Jurkat, Clone E6-1 (cell line): Measurements from ENCODE around the gene DST.
"Not testable (repeated sequence)": the region's sequence is repeated elsewhere in the genome, so short reads cannot be mapped to it uniquely, and the experiment has no call there.

Source experiments
- DNase-seq: peaks from one replicate; pipeline ENCODE4 v3.0.0-alpha.2; 2011; ENCODE audit warnings: low read depth, low spot score
- H3K4me3 ChIP-seq: 2 replicates; pipeline ENCODE4 v1.5.1; 2011; ENCODE audit warnings: mild to moderate bottlenecking, low read length, control low read depth, moderate library complexity

Gene DST

DNA sequence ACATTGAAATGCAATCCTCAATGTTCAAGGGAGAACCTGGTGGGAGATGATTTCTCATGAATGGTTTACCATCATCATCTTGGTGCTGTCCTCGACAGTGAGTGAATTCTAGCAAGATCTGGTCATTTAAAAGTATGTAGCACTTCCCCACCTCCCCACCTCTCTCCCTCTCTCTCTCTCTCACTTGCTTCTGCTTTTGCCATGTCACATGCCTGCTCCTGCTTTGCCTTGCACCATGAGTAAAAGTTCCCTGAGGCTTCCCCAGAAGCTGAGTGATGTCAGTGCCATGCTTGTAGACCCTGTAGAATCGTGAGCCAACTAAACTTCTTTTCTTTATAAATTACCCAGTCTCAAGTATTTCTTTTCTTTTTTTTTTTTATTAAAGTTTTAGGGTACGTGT lies 60.5 kb downstream of the DST start:
- no peak overlapping the region for H3K4me3 ChIP-seq
- no peak for DNase-seq

DNA sequence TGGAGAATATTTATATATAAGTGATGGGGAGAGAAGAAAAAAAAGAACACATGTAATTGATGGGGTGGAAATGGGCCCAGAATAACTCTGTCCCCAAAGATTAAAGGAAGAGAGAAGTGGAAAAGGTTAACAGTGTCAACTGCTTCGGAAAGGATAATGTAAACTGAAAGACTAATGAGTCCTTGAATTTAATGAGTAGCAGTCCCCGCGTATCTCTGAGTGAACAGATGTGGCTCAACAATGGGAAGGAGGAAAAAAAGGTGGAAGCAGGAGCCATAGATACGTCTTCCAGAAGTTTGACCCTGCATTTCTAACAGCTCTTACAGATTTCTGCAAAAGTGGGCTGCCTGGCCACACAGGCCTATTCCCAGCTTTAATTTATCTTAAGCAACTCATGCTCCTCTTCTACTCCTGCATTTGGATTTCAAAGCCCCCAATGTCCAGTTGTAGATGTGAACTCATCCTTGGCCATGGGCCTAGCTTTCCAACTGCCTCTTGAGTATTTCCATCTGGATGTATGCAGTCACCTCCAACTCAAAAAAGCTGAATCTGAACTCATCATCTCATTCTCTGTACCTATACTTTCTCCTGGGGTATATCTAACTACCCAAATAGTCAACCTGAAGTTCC lies 61.3 kb downstream of the DST start:
- no peak for DNase-seq
- H3K4me3 ChIP-seq: no peak overlapping the region

DNA sequence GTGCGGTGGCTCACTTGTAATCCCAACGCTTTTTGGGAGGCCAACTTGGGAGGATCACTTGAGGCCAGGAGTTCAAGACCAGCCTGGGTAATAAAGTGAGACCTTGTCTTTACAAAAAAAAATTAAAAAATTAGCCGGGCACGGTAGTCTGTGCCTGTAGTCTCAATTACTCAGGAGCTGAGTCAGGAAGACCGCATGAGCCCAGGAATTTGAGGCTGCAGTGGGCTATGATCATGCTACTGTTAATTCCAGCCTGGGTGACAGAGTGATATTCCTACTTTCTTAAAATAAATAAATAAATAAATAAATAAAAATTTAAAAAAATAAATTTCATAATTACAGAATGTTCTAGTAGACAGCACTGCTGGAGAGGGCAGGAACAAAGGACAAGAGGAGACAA lies 62.4 kb downstream of the DST start:
- no peak overlapping the region for H3K4me3 ChIP-seq
- DNase-seq: no peak

DNA sequence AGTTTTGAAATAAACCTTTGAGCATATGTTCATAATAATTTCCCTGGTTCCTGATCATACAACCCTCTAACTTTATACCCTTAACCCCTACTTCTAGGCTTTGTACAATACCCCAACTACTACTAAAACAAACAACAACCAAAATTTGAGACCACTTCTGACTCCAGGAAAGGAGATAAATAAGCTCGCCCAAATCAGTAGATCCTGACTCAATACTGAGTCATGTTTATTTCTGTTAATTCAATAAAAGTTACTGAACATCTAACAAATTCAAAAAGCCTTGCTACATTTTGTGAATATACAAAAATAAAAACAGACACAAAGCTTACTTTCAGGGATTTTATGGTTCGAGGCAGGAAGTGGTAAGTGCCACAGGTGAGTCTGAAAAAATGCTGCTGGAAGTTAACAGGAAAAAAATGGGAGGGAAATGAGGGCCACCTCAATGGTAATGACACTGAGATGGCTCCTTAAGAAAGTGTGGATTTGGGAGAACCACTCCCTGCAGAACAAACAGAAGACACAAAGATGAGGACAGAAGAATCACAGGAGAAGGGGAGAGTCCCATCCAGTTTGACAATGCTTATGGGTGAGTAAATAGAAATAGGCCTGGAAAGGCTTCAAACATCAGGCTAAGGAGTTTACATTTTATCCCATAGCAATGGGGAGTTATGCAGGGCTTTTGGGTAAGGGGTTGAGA lies 63.4 kb downstream of the DST start:
- no peak for DNase-seq
- H3K4me3 ChIP-seq: no peak overlapping the region

DNA sequence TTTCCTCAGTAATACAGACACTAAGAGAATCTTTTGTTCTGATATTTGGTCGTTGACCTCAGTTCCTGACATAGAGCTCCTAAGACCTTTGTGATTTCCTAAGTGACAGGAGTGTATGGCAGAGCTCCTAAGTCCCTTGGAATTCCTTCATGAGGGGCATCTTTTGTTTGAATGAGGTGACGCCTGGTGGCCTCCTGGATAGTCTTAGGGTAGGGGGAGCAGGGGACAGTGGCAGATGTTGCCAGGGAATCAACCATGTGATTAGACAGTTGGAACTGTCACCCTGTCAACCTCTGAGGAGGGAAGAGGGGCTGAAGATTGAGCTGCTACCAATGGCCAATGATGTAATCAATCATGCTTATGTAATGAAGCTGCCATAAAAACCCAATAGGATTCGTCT lies 67.0 kb downstream of the DST start:
- no peak for DNase-seq

DNA sequence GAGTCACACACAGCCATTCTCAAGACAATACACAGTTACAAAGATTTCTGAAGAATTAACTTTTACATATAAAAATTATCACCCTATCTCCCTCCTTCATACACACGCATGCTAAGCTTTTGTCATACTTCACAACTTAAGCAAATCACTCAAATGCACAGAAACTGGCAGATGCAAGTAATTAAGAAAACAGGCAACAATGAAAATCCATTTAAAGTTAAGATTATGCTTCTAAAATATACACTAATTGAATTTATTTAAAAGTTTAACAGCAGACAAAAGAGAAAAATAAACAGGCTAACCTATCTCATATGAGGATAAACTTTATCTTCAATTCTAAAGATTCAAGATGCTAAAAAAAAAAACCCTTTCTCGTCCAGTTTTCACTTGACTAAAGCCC lies 68.4 kb downstream of the DST start:
- no peak overlapping the region for H3K4me3 ChIP-seq
- no peak for DNase-seq

More for the DNA sequence above, 67.0 kb downstream of the DST start:
- no peak overlapping the region for H3K4me3 ChIP-seq

DNA sequence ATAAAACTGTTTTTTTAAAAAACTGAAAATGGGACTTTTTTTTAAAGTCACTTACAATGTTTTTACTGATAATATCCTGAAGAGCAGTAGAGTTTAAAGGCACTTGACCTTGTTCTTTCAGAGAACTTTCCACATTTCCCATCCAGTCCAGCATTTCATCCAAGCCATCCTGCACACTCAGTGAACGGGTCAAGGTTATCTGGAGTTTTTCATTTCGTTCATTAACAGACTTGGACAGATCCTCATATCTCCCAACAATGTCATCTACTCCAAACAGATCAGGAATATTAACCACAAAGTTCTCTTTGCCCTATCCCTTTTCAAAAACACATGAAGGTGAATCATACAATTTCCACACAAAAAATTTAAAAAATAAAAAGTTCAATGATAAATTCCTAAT lies 69.1 kb downstream of the DST start:
- DNase-seq: no peak

DNA sequence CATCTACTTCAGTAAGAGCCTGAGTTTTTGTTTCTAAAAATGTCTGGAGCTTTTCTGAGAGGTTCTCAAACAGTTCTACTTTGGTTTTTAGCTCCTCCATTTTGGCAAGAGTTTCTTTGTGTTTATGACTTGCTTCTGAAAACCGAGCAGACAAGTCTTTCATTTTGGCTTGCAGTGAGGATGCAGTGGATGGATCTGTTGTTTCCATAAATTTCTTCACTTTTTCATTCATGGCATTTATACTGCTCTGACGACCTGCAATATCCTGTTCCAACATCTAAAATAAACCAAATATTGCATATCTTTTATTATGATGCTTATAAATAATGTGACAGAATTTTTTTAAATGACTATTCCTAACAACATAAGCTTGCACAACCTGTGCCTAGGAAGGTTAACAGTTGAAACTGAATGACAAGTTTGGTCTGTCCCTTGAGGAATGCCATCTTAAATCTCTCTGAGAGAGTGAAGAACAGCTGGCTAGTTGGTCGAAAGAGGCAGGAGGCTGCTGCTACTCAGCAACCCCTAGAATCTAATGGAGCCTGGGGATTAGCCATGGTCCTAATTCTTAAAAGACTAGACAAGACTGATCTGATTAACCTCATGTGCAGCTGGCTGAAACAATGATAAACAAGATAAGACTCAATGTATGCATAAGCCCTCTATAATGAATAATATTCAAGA lies 69.8 kb downstream of the DST start:
- DNase-seq: no peak

More for the DNA sequence above, 69.1 kb downstream of the DST start:
- H3K4me3 ChIP-seq: no peak overlapping the region

DNA sequence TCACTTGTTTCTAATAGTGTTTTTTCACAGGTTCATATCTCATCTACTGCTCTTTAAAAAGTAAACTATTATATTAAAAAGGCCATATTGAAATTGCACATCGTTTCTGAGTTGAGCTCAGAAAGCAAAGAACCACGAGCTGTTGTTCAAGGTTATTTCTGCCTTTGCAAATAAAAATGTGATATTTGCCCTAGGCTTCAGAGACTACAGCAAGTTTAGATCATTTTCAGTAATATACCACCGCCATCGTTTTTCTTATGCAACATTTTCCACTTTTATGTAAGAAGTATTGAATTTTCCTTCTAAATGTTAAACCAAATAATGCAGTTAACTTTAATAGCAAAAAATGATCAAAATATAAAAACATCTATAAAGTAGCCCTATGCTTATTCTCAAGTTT lies 71.1 kb downstream of the DST start:
- no peak overlapping the region for H3K4me3 ChIP-seq
- no peak for DNase-seq

More for the DNA sequence above, 69.8 kb downstream of the DST start:
- H3K4me3 ChIP-seq: no peak overlapping the region

DNA sequence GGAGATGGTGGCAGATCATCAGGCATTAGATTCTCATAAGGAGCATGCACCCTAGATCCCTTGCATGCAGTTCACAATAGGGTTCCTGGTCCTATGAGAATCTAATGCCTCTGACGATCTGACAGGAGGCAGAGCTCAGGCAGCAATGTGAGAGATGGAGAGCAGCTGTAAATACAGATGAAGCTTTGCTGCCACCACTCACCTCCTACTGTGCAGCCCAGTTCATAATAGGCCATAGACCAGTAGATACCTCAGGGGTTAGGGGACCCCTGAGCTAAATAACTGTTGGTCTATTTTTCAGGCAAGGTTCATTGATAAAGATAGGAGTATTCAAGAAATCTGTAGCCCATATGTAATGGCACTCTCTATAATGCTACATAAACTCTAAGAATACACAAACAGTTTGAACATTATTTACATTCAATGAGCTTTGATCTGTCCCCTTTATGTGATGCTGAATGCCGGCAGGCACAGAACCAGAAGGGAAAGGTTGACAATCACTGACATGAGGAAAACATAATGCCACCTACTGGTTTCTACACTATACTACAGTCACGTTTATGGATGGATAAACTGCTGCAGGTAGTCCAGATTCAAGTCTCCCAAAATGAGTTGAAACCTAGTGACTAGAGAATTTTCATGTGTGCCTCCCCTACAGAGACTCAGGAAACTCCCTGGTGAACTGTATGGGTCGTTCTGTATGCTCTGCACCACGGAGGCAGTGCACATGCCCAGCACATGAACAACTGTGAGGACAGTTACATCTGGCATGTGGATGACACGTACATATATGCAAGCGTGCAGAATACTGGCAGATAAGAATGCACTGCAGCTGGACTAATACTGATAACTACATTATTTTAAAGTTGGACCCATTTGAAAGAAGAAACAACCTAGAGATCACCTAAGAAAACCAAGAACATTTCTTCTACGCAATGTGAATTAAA lies 72.0 kb downstream of the DST start:
- H3K4me3 ChIP-seq: no peak overlapping the region
- peak; percentile 21 for DNase-seq

DNA sequence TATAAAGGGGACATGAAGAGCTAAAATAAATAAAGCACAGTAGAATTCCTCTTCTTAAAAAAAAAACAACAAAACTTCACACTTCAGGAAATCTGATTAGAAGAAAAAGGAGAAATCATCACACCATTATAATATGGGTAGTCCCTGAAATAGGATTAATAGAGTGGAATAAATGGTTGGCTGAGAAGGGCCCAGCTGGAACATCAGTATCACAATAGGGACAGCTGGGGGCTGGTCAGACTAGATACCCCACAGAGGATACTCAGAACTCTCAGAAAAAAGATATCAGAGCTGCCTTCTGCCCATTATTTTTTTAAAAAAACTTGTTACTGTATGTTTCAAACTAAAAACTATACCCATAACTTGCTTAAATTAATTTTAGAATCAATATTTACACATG lies 75.2 kb downstream of the DST start:
- no peak overlapping the region for H3K4me3 ChIP-seq
- DNase-seq: no peak

DNA sequence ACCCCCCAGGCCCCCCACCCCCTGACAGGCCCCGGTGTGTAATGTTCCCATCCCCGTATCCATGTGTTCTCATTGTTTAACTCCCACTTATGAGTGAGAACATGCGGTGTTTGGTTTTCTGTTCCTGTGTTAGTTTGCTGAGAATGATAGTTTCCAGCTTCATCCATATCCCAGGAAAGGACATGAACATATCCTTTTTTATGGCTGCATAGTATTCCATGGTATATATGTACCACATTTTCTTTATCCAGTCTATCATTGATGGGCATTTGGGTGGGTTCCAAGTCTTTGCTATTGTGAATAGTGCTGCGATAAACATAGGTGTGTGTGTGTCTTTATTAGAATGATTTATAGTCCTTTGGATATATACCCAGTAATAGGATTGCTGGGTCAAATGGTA lies 80.0 kb downstream of the DST start:
- not testable (repeated sequence) for DNase-seq, H3K4me3 ChIP-seq

DNA sequence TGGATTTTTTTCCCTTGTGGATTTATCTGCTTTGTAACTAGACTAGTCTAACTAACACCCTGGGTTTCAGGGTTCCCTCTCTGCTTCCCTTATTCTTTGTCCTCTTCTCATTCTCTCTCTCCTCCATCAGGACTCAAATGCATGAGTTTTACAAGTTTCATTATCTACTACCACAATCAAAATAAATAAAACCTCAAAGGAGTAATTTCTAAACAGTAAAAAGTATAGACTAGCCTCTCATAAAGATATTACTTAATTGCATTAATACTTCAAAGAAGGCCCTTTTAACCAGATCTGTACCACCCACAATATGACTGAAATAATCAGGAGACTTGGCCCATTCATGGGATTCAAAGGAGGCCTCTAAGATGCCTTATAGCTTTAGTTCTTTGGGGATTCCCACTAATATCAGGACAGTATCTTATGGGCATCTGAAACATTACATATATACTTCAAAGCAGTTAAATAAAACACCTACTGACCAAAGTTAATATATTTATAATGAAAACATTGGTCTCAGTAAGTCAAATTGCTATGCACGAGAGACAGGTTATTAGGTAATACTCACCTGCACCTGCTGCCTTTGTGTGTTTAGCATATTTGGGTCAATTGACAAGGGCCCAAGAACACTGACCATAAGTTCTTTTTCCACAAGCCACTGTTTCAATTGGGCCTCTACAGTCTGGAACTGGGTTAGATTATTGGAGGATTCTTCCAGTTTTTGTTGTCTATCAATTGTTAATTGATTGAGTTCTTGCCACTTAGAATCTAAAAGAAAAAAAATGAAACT lies 85.7 kb downstream of the DST start:
- no peak for DNase-seq
- H3K4me3 ChIP-seq: no peak overlapping the region

DNA sequence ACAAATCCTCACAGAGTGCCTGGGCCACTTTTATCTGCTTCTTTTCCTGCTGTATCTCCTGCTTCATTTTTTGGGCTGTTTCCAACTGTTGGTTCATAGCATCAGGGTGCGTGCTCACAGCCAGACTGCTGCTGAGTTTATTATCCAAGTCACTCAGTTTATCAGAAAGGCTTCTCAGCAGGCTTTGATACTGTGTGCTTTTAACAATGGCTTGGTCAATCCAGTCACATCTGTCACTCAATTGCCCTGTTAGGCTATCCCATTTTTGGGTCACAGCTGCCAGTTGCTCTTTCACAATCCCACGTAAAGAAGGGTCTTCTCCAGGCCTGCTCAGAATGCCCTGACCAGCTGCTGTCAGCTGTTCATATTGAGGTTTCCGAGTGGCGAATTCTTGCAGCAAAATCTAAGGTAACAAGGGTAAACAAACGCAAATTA lies 87.2 kb downstream of the DST start:
- H3K4me3 ChIP-seq: no peak overlapping the region
- no peak for DNase-seq

DNA sequence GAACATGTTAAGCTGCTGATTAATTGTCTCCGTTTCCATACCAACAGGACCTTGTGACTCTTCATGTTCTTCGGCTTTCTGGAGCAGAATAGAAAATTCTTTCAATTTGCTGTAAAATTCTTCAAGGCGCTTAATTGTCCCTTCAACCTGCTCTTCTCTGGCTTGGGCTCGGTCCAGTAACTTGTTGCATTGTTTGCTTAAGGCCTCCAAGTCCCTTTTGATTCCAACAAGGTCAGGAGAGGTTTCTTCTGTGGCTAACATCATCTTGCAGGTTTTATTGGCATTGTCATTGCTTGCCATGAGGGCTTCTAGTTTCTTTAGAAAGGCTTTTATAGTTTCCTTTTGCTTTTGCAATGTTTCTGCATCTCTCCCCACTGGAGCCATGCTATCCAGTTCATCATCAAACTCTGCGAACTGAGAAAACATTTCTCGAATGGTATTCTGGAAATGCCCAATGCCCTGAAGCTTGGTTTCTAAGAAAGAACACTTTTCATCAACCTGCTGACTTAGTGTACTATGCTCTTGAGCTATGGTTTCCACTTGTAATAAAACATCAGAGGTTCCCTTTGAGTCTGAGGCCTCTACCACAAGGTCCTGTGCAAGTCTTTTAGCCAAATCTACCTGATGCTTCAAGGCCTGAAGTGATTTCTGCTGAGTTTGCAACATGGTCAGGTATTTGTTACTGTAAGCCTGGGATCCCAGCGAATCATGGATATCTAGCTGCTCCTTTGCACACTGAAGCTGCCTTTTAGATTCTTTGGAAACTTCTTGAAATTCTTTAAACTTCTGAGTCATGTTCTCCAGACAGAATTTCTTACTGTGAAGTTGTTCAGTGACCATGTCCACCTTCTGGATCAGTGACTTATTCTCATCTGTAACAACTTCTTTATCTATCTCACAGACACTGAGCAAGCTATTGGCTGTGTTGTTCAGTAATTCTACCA lies 90.2 kb downstream of the DST start:
- no peak for DNase-seq
- no peak overlapping the region for H3K4me3 ChIP-seq

DNA sequence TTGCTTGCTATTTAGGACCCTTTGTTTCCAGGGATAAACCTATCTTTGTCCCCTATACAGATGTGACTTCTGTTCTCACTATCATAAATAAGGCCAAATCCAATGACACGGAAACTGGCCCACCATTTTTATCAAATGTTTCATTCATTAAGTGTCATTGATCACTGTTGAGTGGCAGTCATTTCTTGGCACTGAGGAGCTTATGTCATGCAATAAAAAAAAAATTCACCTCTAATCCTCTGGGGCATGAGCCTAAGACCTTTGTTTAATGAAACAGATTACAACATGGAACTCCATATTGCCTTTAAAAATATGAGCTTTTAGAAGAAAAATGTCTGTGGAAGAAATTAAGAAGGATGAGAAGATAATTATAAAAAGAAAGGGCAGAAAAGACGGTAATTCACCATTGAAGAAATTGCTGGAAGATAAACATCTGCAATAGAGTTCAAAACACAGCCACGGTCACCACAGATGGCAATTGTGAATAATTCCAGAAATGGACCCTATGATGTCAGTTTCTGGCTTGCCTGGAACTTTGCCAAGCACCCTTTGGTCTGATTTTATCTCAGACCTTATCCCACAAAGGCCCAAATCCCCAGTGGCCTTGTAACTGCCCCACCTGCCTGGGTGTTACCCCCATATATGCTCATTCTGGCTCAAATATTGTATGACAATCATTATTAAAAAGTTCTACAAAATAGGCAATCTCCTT lies 91.1 kb downstream of the DST start:
- H3K4me3 ChIP-seq: no peak overlapping the region
- no peak for DNase-seq

DNA sequence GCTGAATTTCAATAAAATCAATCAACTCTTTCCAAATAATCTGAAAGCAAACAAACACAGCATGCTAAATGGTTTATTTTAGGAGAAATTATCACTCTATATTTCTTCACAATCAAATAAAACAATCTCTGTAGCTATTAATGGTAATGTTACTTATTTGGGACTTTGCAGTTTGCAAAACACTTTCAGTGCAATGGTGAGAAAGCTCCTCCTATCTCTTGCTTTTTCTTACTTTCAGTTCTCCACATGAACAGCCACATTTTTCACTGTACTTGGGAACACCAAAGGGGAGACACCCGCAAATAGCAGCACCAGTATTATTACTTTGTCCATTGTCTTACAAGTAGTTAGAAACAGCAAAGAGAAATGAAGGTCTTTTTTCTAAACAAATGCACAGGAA lies 92.4 kb downstream of the DST start:
- no peak overlapping the region for H3K4me3 ChIP-seq
- no peak for DNase-seq
